Measurements from ENCODE around the gene CDYL.

The CDYL gene

GRCh38 chr6:4889701-4890100 is 113.5 kb downstream of the CDYL start:
- TF ChIP-seq CTCF (IDR thresholded peaks at IDR 0.05) = no peak

GRCh38 chr6:4890191-4890590 is 114.0 kb downstream of the CDYL start:
- TF ChIP-seq CTCF (IDR thresholded peaks at IDR 0.05) = no peak

- no peak for TF ChIP-seq CTCF (IDR thresholded peaks at IDR 0.05)
Measured at GRCh38 chr6:4890627-4891026, 114.4 kb downstream of the CDYL start.

GRCh38 chr6:4891141-4891540 is 114.9 kb downstream of the CDYL start:
- TF ChIP-seq CTCF (IDR thresholded peaks at IDR 0.05) = no peak

GRCh38 chr6:4892785-4893485 is 116.7 kb downstream of the CDYL start:
- no peak for TF ChIP-seq CTCF (IDR thresholded peaks at IDR 0.05)

- no peak for TF ChIP-seq CTCF (IDR thresholded peaks at IDR 0.05)
Measured at GRCh38 chr6:4894049-4894448, 117.8 kb downstream of the CDYL start.

GRCh38 chr6:4895971-4896370 is 119.8 kb downstream of the CDYL start:
- no peak for TF ChIP-seq CTCF (IDR thresholded peaks at IDR 0.05)

GRCh38 chr6:4896401-4896800 is 120.2 kb downstream of the CDYL start:
- TF ChIP-seq CTCF (IDR thresholded peaks at IDR 0.05) = no peak

Data from LNCAP (cell line).